ENCODE results near the gene ATAD3C.

DNA sequence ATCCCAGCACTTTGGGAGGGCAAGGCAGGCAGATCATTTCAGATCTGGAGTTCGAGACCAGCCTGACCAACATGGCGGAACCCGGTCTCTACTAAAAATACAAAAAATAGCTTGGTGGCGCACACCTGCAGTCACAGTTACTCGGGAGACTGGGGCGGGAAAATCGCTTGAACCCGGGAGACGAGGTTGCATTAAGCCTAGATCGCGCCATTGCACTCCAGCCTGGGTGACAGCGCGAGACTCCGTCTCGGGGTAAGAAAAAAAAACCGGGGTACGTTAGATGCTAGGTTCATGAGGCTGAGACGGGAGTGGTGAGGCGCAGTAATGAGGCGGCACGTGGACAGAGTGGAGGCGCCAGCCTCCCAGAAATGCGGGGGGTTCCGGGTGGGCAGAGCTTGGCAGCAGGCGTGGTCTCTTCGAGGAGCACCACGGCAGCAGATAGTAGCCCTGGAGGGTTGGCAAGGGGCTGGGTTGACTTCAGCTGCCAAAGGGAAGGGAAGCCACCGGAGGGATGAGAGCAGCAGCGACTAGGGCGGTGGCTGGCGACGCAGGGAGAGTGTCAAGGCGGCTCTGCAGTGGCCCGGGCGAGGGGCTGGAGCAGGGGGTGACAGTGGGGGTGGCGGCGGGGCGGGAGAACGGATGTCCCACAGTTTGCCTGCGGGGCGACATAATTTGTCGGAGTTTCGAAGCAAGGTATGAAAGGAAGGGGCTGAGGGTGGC, 43.2 kb upstream of the ATAD3C start:
- TF ChIP-seq CTCF (IDR thresholded peaks at IDR 0.05; ENCODE audit: insufficient read depth, low read depth, low read length) (no peak), EZH2 (IDR thresholded peaks at IDR 0.05; ENCODE audit: insufficient read depth, low read length) (no peak)
